Left hindlimb (tissue), 1 donor: ENCODE measurements around the gene MFF.
"Not testable (repeated sequence)": the region's sequence is repeated elsewhere in the genome, so short reads cannot be mapped to it uniquely, and the experiment has no call there.

Experiments
- DNase-seq: peaks from one replicate; pipeline ENCODE4 v3.0.0-alpha.2; 2018

Gene MFF

DNA sequence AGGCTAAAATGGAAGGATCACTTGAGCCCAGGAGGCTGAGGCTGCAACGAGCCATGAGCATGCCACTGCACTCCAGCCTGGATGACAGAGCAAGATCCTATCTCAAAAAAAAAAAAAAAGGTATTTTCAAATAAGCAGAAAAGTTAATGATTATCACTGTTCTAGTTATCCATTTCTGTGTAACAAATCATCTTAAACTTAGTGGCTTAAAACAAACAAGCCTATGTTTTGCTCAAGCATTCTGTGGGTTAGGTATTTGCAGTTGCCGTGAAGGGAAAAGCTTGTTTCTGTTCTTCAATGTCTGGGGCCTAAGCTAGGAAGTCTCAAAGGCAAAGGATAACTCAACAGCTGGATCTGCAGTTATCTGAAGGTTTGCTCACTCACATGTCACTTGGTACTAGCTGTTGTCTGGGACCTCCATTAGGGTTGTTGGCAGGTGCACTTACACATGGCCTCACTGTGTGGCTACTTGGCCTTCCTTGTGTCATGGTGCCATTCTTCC lies 14.1 kb downstream of the MFF start:
- no peak for DNase-seq

DNA sequence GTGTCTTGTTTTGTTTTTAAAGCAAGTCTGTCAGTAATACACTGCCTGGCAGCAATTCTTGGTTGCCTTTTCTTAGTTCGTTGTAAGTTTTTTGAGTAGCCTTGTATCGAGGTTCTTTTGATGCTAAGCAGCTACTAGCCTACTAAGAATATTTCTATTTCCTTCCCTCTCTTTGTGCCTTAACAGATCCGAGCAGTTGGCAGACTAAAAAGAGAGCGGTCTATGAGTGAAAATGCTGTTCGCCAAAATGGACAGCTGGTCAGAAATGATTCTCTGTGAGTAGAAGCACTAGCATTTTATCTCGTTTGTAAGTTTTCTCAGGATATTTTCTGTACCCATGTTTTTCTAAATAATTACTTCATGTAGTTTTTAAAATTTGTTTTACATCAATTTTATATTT lies 15.1 kb downstream of the MFF start:
- DNase-seq, result no peak

DNA sequence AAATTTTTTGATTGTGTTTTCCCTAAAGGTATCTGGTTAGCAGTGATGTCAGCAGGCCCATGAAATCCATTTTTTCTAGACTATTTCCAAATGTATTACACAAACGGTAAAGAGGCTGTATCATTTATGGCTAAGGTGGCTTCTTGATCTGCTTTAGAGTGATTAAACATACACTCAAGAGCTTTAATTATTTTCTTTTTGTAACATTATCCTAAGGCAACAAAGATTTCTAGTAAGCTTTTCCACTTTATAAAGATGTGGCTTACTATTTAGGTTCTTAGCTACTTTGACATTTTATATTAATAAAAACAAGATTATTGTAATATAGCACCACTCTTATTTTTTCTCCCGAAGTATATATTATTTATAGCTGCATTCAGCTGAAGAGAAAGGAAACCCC lies 16.5 kb downstream of the MFF start:
- no peak for DNase-seq

DNA sequence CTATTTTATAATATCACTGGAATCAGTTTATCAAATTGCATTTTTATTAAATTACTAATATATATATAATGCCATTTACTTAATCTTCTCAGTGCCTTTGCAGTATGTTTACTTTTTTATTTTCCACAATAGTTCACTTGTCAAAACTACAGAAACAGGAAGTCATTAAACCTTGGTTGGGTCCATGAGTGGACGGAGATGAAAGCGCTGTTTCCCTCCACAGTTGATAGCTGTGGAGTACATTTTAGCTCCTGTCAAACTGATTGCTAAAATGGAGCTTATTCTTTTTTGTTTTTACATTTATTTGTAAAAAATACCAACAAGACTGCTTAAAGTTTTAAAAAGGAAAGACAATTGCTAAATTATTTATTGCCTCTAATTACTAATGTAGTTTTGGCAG lies 19.2 kb downstream of the MFF start:
- no peak for DNase-seq

DNA sequence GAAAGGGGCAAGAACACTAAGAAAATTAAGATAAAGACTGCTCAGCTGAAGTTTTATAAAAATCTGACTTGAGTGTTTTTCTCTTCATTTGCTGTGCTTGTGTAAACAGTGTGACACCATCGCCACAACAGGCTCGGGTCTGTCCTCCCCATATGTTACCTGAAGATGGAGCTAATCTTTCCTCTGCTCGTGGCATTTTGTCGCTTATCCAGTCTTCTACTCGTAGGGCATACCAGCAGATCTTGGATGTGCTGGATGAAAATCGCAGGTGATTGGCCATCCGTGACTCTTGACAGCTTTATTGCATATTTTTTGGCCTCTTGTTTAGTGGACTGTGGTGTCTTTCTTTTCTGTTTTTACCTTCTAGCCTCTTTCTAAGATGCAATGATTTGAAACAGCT lies 22.1 kb downstream of the MFF start:
- DNase-seq, result no peak

GRCh38 chr2:227348324-227348723 lies 23.3 kb downstream of the MFF start:
- DNase-seq, result no peak

DNA sequence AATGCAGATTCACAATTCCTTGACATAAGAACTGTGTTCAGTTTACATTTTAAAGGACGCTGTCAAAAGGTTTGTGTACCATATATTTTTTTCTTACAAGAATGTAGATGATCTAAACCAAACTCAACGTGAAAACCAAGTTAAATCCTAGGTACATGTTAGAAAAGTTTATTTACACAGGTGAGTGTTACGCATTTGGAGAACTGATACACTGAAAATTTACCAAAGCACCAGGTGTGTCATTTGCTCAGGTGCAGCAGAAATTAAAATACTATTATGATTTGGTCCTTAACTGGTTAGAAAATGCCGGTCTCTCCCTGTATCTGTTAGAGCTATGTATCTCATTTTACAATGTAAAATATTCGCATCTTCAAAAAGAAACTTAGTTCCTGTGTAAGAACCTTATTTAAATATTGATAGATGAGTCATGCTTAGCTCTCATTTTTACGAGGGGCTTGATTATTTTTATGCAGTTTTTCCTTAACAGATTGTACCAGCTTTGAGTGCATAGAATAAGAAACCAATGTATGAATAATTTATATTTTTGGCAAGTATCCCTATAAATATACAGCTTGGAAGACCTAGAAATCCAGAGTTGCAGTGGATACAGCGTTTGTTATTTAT lies 25.1 kb downstream of the MFF start:
- DNase-seq, result no peak

DNA sequence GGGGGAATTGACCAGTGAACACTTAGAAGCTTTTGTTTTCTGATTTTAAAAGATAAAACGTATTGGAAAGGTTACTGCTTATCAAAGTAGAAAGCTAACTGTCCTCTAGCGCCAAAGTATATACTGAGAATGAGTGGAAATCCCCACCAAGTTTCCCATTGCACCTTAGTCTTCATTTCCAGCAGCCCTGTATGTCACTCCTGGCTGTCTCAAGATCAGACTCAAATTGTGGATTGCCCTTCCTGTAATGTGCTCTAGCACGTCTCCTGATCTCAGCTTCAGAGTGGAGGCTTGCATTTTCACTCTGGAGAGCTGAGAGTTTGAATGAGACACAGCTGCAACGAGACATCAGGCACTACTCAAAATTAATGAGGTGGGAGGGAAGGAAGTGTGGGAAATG lies 26.6 kb downstream of the MFF start:
- DNase-seq, result no peak

- no peak for DNase-seq
Measured at GRCh38 chr2:227360351-227360750, 35.3 kb downstream of the MFF start.

GRCh38 chr2:227363756-227364155 lies 38.7 kb downstream of the MFF start:
- no peak for DNase-seq

GRCh38 chr2:227364585-227365263 lies 39.7 kb downstream of the MFF start:
- not testable (repeated sequence) for DNase-seq

DNA sequence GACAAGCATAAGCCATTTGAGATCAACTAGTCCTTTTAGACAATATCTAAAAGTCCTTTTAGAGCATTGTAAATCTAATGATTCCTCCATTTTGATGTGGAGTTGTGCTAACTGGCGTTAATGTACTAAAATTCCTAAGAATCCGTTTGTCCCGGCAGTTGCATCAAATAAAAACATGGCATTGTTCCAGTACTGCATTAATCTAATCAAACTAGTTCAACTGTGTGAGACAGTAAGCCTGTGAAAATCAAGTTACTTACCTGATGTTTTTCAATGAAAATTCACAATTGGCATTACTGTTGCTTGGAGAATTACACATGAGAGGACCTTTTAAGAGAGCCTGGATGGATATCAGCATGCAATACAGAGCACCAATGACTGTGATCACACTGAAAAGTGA lies 40.8 kb downstream of the MFF start:
- no peak for DNase-seq

- DNase-seq, result no peak
Measured at GRCh38 chr2:227366769-227367426, 41.8 kb downstream of the MFF start.

- no peak for DNase-seq
Measured at GRCh38 chr2:227367427-227367795, 42.4 kb downstream of the MFF start.

GRCh38 chr2:227368574-227368973 lies 43.5 kb downstream of the MFF start:
- no peak for DNase-seq

DNA sequence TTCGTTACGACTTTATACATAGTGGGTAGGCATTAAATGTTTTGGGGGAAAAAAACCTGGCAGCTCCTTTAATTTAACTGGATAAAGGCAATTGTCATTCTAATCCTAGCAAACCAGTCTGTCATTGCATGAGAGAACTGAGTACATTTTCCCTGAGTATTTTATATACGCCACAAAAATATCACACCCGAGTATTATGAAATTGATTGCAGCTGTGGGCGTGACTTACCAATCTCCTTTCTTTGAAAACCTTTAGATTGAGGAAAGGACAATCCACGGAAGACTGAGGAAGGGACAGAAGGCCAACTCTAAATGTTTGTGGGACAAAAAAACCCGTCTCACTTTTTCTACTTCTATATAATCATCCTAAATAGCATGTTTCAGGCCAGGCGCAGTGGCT lies 45.0 kb downstream of the MFF start:
- no peak for DNase-seq

- DNase-seq, result no peak
Measured at GRCh38 chr2:227370791-227371312, 45.8 kb downstream of the MFF start.

DNA sequence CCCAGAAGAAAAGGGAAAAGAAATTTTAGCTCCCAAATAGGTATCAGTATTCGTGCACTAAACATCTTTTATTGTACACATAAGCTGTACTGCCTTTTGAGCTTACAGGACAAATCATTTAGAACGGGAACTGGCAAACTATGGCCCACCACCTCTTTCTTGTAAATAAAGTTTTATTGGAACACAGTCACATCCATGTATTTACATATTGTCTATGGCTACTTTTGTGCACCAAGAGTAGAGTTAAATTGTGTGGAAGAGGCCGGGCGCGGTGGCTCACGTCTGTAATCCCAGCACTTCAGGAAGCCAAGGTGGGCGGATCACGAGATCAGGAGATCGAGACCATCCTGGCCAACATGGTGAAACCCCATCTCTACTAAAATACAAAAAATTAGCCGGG lies 48.3 kb downstream of the MFF start:
- no peak for DNase-seq

- no peak for DNase-seq
Measured at GRCh38 chr2:227374158-227374557, 49.1 kb downstream of the MFF start.

GRCh38 chr2:227376656-227377396 lies 51.8 kb downstream of the MFF start:
- no peak for DNase-seq

- DNase-seq, result no peak
Measured at GRCh38 chr2:227377467-227378351, 52.7 kb downstream of the MFF start.

DNA sequence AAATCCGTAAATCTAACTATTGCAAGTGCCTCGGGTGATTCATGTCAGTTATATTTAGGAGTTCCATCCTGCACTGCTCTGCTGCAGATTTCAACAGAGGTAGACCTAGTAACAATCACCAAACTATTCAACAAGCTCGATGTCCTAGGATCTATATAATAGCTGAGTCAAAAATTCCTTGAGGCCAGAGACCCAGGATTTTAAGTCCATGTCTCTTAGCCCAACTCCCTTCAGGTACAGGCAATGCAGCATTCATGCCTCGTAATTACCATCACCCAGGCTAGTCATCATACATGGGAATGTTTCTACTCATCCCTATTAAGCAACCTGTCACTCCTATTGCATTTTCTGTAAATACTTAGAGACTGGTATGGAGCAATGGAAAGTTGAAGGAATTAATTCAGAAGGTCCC lies 53.3 kb downstream of the MFF start:
- no peak for DNase-seq
